ENCODE measurements around the gene WDFY4.

WDFY4 gene

GRCh38 chr10:48699011-48699627, 14.4 kb downstream of the WDFY4 start:
- no peak for TF ChIP-seq ZFP3 (CRISPR knock-in tag; IDR thresholded peaks at IDR 0.05)
- no peak for TF ChIP-seq ZNF70 (CRISPR knock-in tag; IDR thresholded peaks at IDR 0.05)
- no peak for TF ChIP-seq RARB (CRISPR knock-in tag; IDR thresholded peaks at IDR 0.05)
- TF ChIP-seq OSR1 (CRISPR knock-in tag; IDR thresholded peaks at IDR 0.05) = no peak
- TF ChIP-seq ESRRG (CRISPR knock-in tag; IDR thresholded peaks at IDR 0.05) = no peak
- TF ChIP-seq ZC3H10 (CRISPR knock-in tag; IDR thresholded peaks at IDR 0.05) = no peak
- no peak for TF ChIP-seq POU6F1 (CRISPR knock-in tag; IDR thresholded peaks at IDR 0.05; ENCODE audit: borderline replicate concordance, low read depth)
- no peak for TF ChIP-seq CREB5 (CRISPR knock-in tag; IDR thresholded peaks at IDR 0.05; ENCODE audit: low read depth)
- no peak for TF ChIP-seq ZNF8 (CRISPR knock-in tag; IDR thresholded peaks at IDR 0.05)
- TF ChIP-seq CSDC2 (CRISPR knock-in tag; IDR thresholded peaks at IDR 0.05) = no peak
- TF ChIP-seq ISL1 (CRISPR knock-in tag; IDR thresholded peaks at IDR 0.05) = no peak
- no peak for TF ChIP-seq CSRNP3 (CRISPR knock-in tag; IDR thresholded peaks at IDR 0.05)
- no peak for TF ChIP-seq SNAI2 (CRISPR knock-in tag; IDR thresholded peaks at IDR 0.05)
- TF ChIP-seq PATZ1 (CRISPR knock-in tag; IDR thresholded peaks at IDR 0.05; ENCODE audit: borderline replicate concordance) = no peak
- TF ChIP-seq TSHZ2 (CRISPR knock-in tag; IDR thresholded peaks at IDR 0.05) = no peak
- no peak for TF ChIP-seq TCF4 (CRISPR knock-in tag; IDR thresholded peaks at IDR 0.05; ENCODE audit: borderline replicate concordance)
- TF ChIP-seq ZFP30 (CRISPR knock-in tag; IDR thresholded peaks at IDR 0.05) = no peak
- no peak for TF ChIP-seq BACH2 (CRISPR knock-in tag; IDR thresholded peaks at IDR 0.05; ENCODE audit: borderline replicate concordance)

GRCh38 chr10:48700071-48700470, 15.4 kb downstream of the WDFY4 start:
- ATAC-seq = no peak
- no peak for TF ChIP-seq SNAI2 (CRISPR knock-in tag; IDR thresholded peaks at IDR 0.05)
- no peak for TF ChIP-seq ZFP3 (CRISPR knock-in tag; IDR thresholded peaks at IDR 0.05)
- TF ChIP-seq PPARA (CRISPR knock-in tag; IDR thresholded peaks at IDR 0.05; ENCODE audit: borderline replicate concordance) = no peak
- TF ChIP-seq CSRNP3 (CRISPR knock-in tag; IDR thresholded peaks at IDR 0.05) = no peak
- TF ChIP-seq CREB5 (CRISPR knock-in tag; IDR thresholded peaks at IDR 0.05; ENCODE audit: low read depth) = no peak
- no peak for TF ChIP-seq CSDC2 (CRISPR knock-in tag; IDR thresholded peaks at IDR 0.05)
- no peak for TF ChIP-seq ZNF8 (CRISPR knock-in tag; IDR thresholded peaks at IDR 0.05)
- TF ChIP-seq ZFP30 (CRISPR knock-in tag; IDR thresholded peaks at IDR 0.05) = no peak
- no peak for TF ChIP-seq ZC3H10 (CRISPR knock-in tag; IDR thresholded peaks at IDR 0.05)
- no peak for TF ChIP-seq OSR1 (CRISPR knock-in tag; IDR thresholded peaks at IDR 0.05)
- TF ChIP-seq ARNTL (CRISPR knock-in tag; IDR thresholded peaks at IDR 0.05; ENCODE audit: borderline replicate concordance, low read depth) = no peak
- TF ChIP-seq ESRRG (CRISPR knock-in tag; IDR thresholded peaks at IDR 0.05) = no peak
- TF ChIP-seq BACH2 (CRISPR knock-in tag; IDR thresholded peaks at IDR 0.05; ENCODE audit: borderline replicate concordance) = no peak
- no peak for TF ChIP-seq TSHZ2 (CRISPR knock-in tag; IDR thresholded peaks at IDR 0.05)
- TF ChIP-seq TCF4 (CRISPR knock-in tag; IDR thresholded peaks at IDR 0.05; ENCODE audit: borderline replicate concordance) = no peak
- TF ChIP-seq GLIS3 (CRISPR knock-in tag; IDR thresholded peaks at IDR 0.05) = no peak

More at GRCh38 chr10:48699011-48699627, 14.4 kb downstream of the WDFY4 start:
- no peak for ATAC-seq
